Peyer's patch (tissue), 4 donors: ENCODE measurements around the gene LRRC56. TPM values are rescaled to one million over a fixed set of nuclear protein-coding genes. Genes with fewer than 3 reads are reported as not detected.

Source experiments
- DNase-seq, 3 donors: peaks; one replicate each; pipeline ENCODE4 v3.0.0-alpha.2; 2017 to 2019
- H3K27ac ChIP-seq, 4 donors: fragments of 200-600 bp; sonication (generic); one replicate each; pipeline ENCODE4 v1.5.1; 2016 to 2019
- H3K27me3 ChIP-seq, 2 donors: fragments of 200-600 bp; sonication (generic); one replicate each; pipeline ENCODE4 v1.5.1; 2019
- H3K36me3 ChIP-seq, 3 donors: fragments of 200-600 bp; sonication (generic); one replicate each; pipeline ENCODE4 v1.5.1; 2016 to 2019
- H3K4me1 ChIP-seq, 4 donors: fragments of 200-600 bp; sonication (generic); one replicate each; pipeline ENCODE4 v1.5.1; 2016 to 2019
- H3K4me3 ChIP-seq, 4 donors: fragments of 200-600 bp; sonication (generic); 1 replicate in 3 of 4; 2 replicates in 1 of 4; pipeline ENCODE4 v1.5.1; 2016 to 2019; ENCODE audit warnings: mild to moderate bottlenecking in 1 of 4
- H3K9me3 ChIP-seq, 4 donors: fragments of 200-600 bp; sonication (generic); one replicate each; pipeline ENCODE4 v1.5.1; 2016 to 2019; ENCODE audit warnings: mild to moderate bottlenecking in 1 of 4
- CTCF ChIP-seq, 6 experiments: fragments of 450-650 bp in 4 of 6; fragments of 200-600 bp in 2 of 6; sonication (generic) in 1 of 6; IDR thresholded peaks; one replicate each; pipeline ENCODE4 v1.5.1; 2017 to 2019; ENCODE audit warnings: antibody characterized with exemption in 6 of 6, mild to moderate bottlenecking in 3 of 6, moderate library complexity in 1 of 6
- POLR2A ChIP-seq, 2 donors: fragments of 450-650 bp; IDR thresholded peaks; one replicate each; pipeline ENCODE4 v1.5.1; 2017; ENCODE audit warnings: antibody characterized with exemption in 2 of 2, mild to moderate bottlenecking in 2 of 2, moderate library complexity in 2 of 2
- total RNA-seq, 4 donors: library from RNA; depleted of rRNA; stranded (reverse); fragments of >200 nt; gene quantifications; one replicate each; pipeline ENCODE4 v1.1.0, GENCODE V29; 2016

The LRRC56 gene
- total RNA-seq, 4 donors from 2014 or later = 0.67 to 4.1 (median 2.4) TPM

- H3K36me3 ChIP-seq = peaks cover 0 to 32% (median 0%) of the 10 kb centered on the region in 3 donors
- no peak for DNase-seq
Observed at GRCh38 chr11:489610-490185, 47.6 kb upstream of the LRRC56 start.

GRCh38 chr11:490186-490929, 47.0 kb upstream of the LRRC56 start:
- Histone ChIP-seq H3K27ac (no peak overlapping the region), H3K27me3 (no peaks in the 10 kb centered on the region), H3K4me3 (no peak overlapping the region), H3K4me1 (no peaks in the 10 kb centered on the region), H3K9me3 (no peaks in the 10 kb centered on the region), H3K36me3 (peaks cover 0 to 39% (median 0%) of the 10 kb centered on the region in 3 donors)
- no peak for DNase-seq
- TF ChIP-seq CTCF (IDR thresholded peaks at IDR 0.05) = no peak
- no peak for TF ChIP-seq POLR2A (IDR thresholded peaks at IDR 0.05)

More at GRCh38 chr11:489610-490185, 47.6 kb upstream of the LRRC56 start:
- H3K4me3 ChIP-seq = no peak overlapping the region
- no peak overlapping the region for H3K27ac ChIP-seq
- TF ChIP-seq CTCF (IDR thresholded peaks at IDR 0.05) (no peak), POLR2A (IDR thresholded peaks at IDR 0.05) (no peak)
- no peaks in the 10 kb centered on the region for H3K27me3 ChIP-seq
- H3K4me1 ChIP-seq = no peaks in the 10 kb centered on the region
- H3K9me3 ChIP-seq = no peaks in the 10 kb centered on the region

- no peaks in the 10 kb centered on the region for H3K4me1 ChIP-seq
- H3K4me3 ChIP-seq = no peak overlapping the region
- H3K36me3 ChIP-seq = peaks cover 0 to 43% (median 0%) of the 10 kb centered on the region in 3 donors
- TF ChIP-seq CTCF (IDR thresholded peaks at IDR 0.05) = no peak
- no peak overlapping the region for H3K27ac ChIP-seq
- H3K27me3 ChIP-seq = no peaks in the 10 kb centered on the region
- DNase-seq = no peak
- H3K9me3 ChIP-seq = no peaks in the 10 kb centered on the region
Observed at GRCh38 chr11:490930-491260, 46.4 kb upstream of the LRRC56 start.

GRCh38 chr11:491358-491757, 46.0 kb upstream of the LRRC56 start:
- H3K4me3 ChIP-seq = no peak overlapping the region
- H3K36me3 ChIP-seq = peaks cover 0 to 47% (median 0%) of the 10 kb centered on the region in 3 donors
- no peaks in the 10 kb centered on the region for H3K9me3 ChIP-seq
- no peak for DNase-seq
- H3K4me1 ChIP-seq = no peaks in the 10 kb centered on the region
- TF ChIP-seq CTCF (IDR thresholded peaks at IDR 0.05) = no peak
- no peak for TF ChIP-seq POLR2A (IDR thresholded peaks at IDR 0.05)
- H3K27me3 ChIP-seq = no peaks in the 10 kb centered on the region
- H3K27ac ChIP-seq = no peak overlapping the region

- H3K4me1 ChIP-seq = no peaks in the 10 kb centered on the region
- no peak for TF ChIP-seq CTCF (IDR thresholded peaks at IDR 0.05)
- no peak for TF ChIP-seq POLR2A (IDR thresholded peaks at IDR 0.05)
- H3K27ac ChIP-seq = no peak overlapping the region
- H3K4me3 ChIP-seq = no peak overlapping the region
- peaks cover 0 to 58% (median 0%) of the 10 kb centered on the region in 3 donors for H3K36me3 ChIP-seq
- H3K9me3 ChIP-seq = no peaks in the 10 kb centered on the region
- DNase-seq = peak in 2 of 3 donors; percentile 58 to 72
- H3K27me3 ChIP-seq = no peaks in the 10 kb centered on the region
Observed at GRCh38 chr11:492427-493226, 44.7 kb upstream of the LRRC56 start.
